PC-3 (cell line): Measurements from ENCODE around the gene NOSTRIN. TPM values are rescaled to one million over a fixed set of nuclear protein-coding genes. Genes with fewer than 3 reads are reported as not detected.
A peak's percentile ranks its signal among the peaks of the same experiment; 100 is the strongest.

Experiments used
- ATAC-seq: fragments of 200-7000 bp; cut with Tn5 transposase; 2 replicates; pipeline ENCODE4 v1.9.1; 2020; ENCODE audit warnings: mild to moderate bottlenecking, moderate library complexity
- BruUV-seq: library from RNA; stranded (reverse); fragments of 400-500 nt; replicated peaks from 2 replicates; lab custom pipeline; 2021; lab: Mats Ljungman, UMichigan
- CTCF ChIA-PET: fragments of 300-600 bp; sonication (Branson Sonifier 250); formaldehyde crosslinking; loops from one replicate; lab custom pipeline; 2022; ENCODE audit warnings: antibody characterized with exemption; lab: Charles Lee
- POLR2A ChIA-PET: fragments of 300-600 bp; sonication (Branson Sonifier 250); formaldehyde crosslinking; loops from one replicate; lab custom pipeline; 2022; ENCODE audit warnings: antibody characterized with exemption; ENCODE audit not compliant: unreplicated experiment; lab: Charles Lee
- DNase-seq: peaks from one replicate; pipeline ENCODE4 v3.0.0-alpha.2; 2015
- H2AFZ ChIP-seq: fragments of 300-600 bp; sonication (generic); 2 replicates; pipeline ENCODE4 v1.6.0; 2016; ENCODE audit warnings: antibody characterized with exemption, low read length
- H3F3A ChIP-seq: fragments of 300-600 bp; sonication (generic); one replicate; pipeline ENCODE4 v1.6.0; 2017; ENCODE audit warnings: antibody characterized with exemption, low read length, control low read depth, mild to moderate bottlenecking; ENCODE audit not compliant: unreplicated experiment
- H3K27ac ChIP-seq: fragments of 300-600 bp; sonication (generic); 2 replicates; pipeline ENCODE4 v1.5.1; 2016; ENCODE audit warnings: mild to moderate bottlenecking, low read length
- H3K27me3 ChIP-seq: fragments of 300-600 bp; sonication (generic); 2 replicates; pipeline ENCODE4 v1.6.1; 2016; ENCODE audit warnings: low read length, mixed read lengths
- H3K36me3 ChIP-seq: fragments of 300-600 bp; sonication (generic); 2 replicates; pipeline ENCODE4 v1.6.1; 2016; ENCODE audit warnings: low read depth, mixed run types, low read length, mixed read lengths
- H3K4me1 ChIP-seq: fragments of 300-600 bp; sonication (generic); 2 replicates; pipeline ENCODE4 v1.5.1; 2016; ENCODE audit warnings: low read length; ENCODE audit not compliant: insufficient read depth
- H3K4me2 ChIP-seq: fragments of 300-600 bp; sonication (generic); 2 replicates; pipeline ENCODE4 v1.6.0; 2016; ENCODE audit warnings: low read length
- H3K4me3 ChIP-seq: fragments of 300-600 bp; sonication (generic); 2 replicates; pipeline ENCODE4 v1.5.1; 2016; ENCODE audit warnings: mild to moderate bottlenecking, low read length, mixed read lengths
- H3K79me2 ChIP-seq: fragments of 300-600 bp; sonication (generic); 2 replicates; pipeline ENCODE4 v1.6.1; 2017; ENCODE audit warnings: low read length, mixed read lengths
- H3K9ac ChIP-seq: fragments of 300-600 bp; sonication (generic); 2 replicates; pipeline ENCODE4 v1.6.0; 2016; ENCODE audit warnings: mild to moderate bottlenecking, low read length
- H3K9me2 ChIP-seq: fragments of 300-600 bp; sonication (generic); replicated peaks from 2 replicates; pipeline ENCODE4 v1.6.1; 2016; ENCODE audit warnings: mixed run types, low read length, mixed read lengths
- H3K9me3 ChIP-seq: fragments of 300-600 bp; sonication (generic); 2 replicates; pipeline ENCODE4 v1.6.1; 2016; ENCODE audit warnings: low read length, mixed read lengths
- H4K20me1 ChIP-seq: fragments of 300-600 bp; sonication (generic); 2 replicates; pipeline ENCODE4 v1.6.1; 2016; ENCODE audit warnings: low read length, mixed read lengths
- CTCF ChIP-seq: fragments of 300-600 bp; sonication (generic); conservative IDR thresholded peaks from 2 replicates; pipeline ENCODE4 v1.5.1; 2017; ENCODE audit warnings: antibody characterized with exemption, low read depth, mild to moderate bottlenecking, low read length
- EZH2 ChIP-seq: fragments of 300-600 bp; sonication (generic); IDR thresholded peaks from one replicate; pipeline ENCODE4 v1.6.1; 2017; ENCODE audit warnings: antibody characterized with exemption, mild to moderate bottlenecking, low read length; ENCODE audit not compliant: unreplicated experiment
- EZH2phosphoT487 ChIP-seq: fragments of 300-600 bp; sonication (generic); IDR thresholded peaks from 2 replicates; pipeline ENCODE4 v1.6.1; 2018; ENCODE audit warnings: mild to moderate bottlenecking, antibody characterized with exemption, low read length, borderline replicate concordance
- intact Hi-C: fragments of 100-400 bp; cut with micrococcal nuclease; formaldehyde crosslinking; loops from 2 replicates; pipeline ENCODE4 v1.9.0; 2023
- total RNA-seq: library from RNA; depleted of rRNA; stranded (reverse); fragments of >200 nt; gene quantifications from 2 replicates; pipeline ENCODE4 v1.2.3, GENCODE V29; 2014

Gene NOSTRIN
- total RNA-seq, 1 experiment from 2014 or later, result 1.1 TPM

DNA sequence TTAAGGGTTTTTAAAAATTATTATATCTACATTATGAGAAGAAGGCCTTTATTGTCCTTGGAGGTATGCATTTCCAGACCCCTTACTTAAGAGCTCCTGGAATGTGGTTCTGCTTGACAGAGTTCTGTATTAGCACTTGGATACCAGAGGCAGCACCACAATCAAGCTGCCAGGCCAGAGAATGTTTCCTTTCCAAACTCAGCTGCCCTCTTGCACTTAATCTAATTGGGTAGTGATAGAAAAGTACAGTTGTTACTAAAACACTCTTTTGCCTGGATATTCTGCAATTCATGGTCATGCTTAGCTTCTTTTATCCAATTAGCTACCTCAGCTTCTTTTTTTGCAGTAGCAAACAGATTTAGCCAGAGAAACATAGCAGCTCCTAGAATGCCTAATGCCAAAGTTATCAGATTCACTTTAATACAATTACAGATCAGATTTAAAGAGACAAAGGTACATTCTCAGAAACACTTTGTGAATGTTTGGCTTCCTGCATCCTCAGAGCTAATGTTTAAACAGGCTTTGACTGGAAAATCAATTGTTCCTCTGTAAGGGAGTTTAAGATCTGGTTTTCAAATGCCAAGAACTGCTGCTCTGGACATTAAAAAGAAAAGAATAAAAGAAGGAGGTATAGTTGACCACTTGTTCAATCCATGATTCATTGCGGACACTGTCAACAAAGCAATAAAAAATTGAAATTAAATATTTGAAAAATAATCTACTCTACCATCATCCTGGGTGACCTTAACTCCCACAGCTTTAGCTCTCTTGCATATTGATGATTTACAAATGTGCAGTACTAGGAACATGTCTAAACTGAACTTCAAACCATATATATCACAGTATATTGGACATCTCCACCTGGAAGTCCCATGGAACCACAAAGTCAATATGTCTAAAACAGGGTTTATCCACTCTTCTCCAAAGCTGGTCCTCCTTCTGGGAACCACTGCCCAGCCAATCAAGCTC, 12.8 kb downstream of the NOSTRIN start:
- TF ChIP-seq EZH2phosphoT487 (no peak), EZH2 (no peak), CTCF (no peak)
- H3K27ac ChIP-seq, result peak overlapping the region; percentile 6; the same call in 1 of the 2 replicates
- H3K4me2 ChIP-seq, result no peak overlapping the region
- no peak overlapping the region for H3K9ac ChIP-seq
- no peaks in the 10 kb centered on the region for H4K20me1 ChIP-seq
- ATAC-seq (peak; percentile 77), DNase-seq (peak; percentile 7)
- POLR2A ChIA-PET, result no interaction called here
- no peak overlapping the region for H2AFZ ChIP-seq
- no peaks in the 10 kb centered on the region for H3K9me3 ChIP-seq
- no TSS peak for BruUV-seq
- H3K9me2 ChIP-seq, result no peaks in the 10 kb centered on the region
- H3K4me1 ChIP-seq, result no peaks in the 10 kb centered on the region
- intact Hi-C loops, result no loop called here
- H3F3A ChIP-seq, result no peaks in the 10 kb centered on the region
- H3K4me3 ChIP-seq, result no peak overlapping the region
- CTCF ChIA-PET, result interaction anchor here (0.6 kb wide), 1 partner anchor 298 kb away, joined by 3 read pairs; no protein-coding TSS in a partner anchor
- no peaks in the 10 kb centered on the region for H3K36me3 ChIP-seq
- no peaks in the 10 kb centered on the region for H3K79me2 ChIP-seq
- no peaks in the 10 kb centered on the region for H3K27me3 ChIP-seq

- Histone ChIP-seq H3F3A (no peaks in the 10 kb centered on the region), H4K20me1 (no peaks in the 10 kb centered on the region), H3K9ac (no peak overlapping the region), H3K27me3 (no peaks in the 10 kb centered on the region), H3K4me2 (no peak overlapping the region), H3K9me2 (no peaks in the 10 kb centered on the region), H2AFZ (no peak overlapping the region), H3K27ac (no peak overlapping the region), H3K4me3 (no peak overlapping the region), H3K79me2 (no peaks in the 10 kb centered on the region), H3K9me3 (no peaks in the 10 kb centered on the region), H3K4me1 (no peaks in the 10 kb centered on the region), H3K36me3 (no peaks in the 10 kb centered on the region)
- ChIA-PET CTCF (no interaction called here), POLR2A (no interaction called here)
- no peak for TF ChIP-seq EZH2
- no peak for TF ChIP-seq EZH2phosphoT487
- no peak for TF ChIP-seq CTCF
- no TSS peak for BruUV-seq
- peak; percentile 53 for DNase-seq
- peak; percentile 56 for ATAC-seq
- intact Hi-C loops, result no loop called here
Observed at GRCh38 chr2:168816369-168816768, 13.9 kb downstream of the NOSTRIN start.
